Measurements from ENCODE around the gene STS. TPM values are rescaled to one million over a fixed set of nuclear protein-coding genes. Genes with fewer than 3 reads are reported as not detected.

Gene STS
- total and polyA plus RNA-seq, 2 of the 4 experiments (the other 2 are of a cell fraction) = 2.6 to 3.4 TPM

- ChIA-PET POLR2A (ENCODE audit: unreplicated experiment) (no interaction called here), CTCF (no interaction called here)
- no peak overlapping the region for H3K14ac ChIP-seq (replicated peaks; ENCODE audit: low read depth, low read length)
- no peak overlapping the region for H3K9ac ChIP-seq (ENCODE audit: low read depth, low read length)
- H3K4me3 ChIP-seq (ENCODE audit: insufficient read depth, low read depth, low read length) = no peak overlapping the region
- H4K5ac ChIP-seq (ENCODE audit: low read depth, low read length) = no peak overlapping the region
- H2AFZ ChIP-seq (replicated peaks; ENCODE audit: low read length, poor library complexity) = no peak overlapping the region
- H3K79me1 ChIP-seq (ENCODE audit: low read depth in 1 of 2, low read length in 2 of 2) = peaks cover 6 to 18% of the 10 kb centered on the region in 2 experiments; a peak in 3 of 4 replicates
- no peak overlapping the region for H2AK5ac ChIP-seq (ENCODE audit: low read depth, low read length)
- no peak overlapping the region for H2BK120ac ChIP-seq (ENCODE audit: low read depth, low read length)
- in situ Hi-C loops (cut with MboI; ENCODE audit: low sequenced_read_pairs) = no loop called here
- no peak overlapping the region for H2AK9ac ChIP-seq (replicated peaks; ENCODE audit: low read depth, low read length, poor library complexity)
- no peak overlapping the region for H2BK15ac ChIP-seq (ENCODE audit: low read depth, low read length)
- WGBS, 2 experiments (ENCODE audit: extremely low coverage in 2 of 2, insufficient read length in 1 of 2) = no CpG with 5 or more reads among the region's 5 CpGs
- TF ChIP-seq BHLHE40 (IDR thresholded peaks at IDR 0.05; ENCODE audit: low read depth, low read length) (no peak), NFE2L2 (IDR thresholded peaks at IDR 0.05; ENCODE audit: low read depth, low read length) (no peak), CTCF (conservative IDR thresholded peaks at IDR 0.05; ENCODE audit: low read depth, low read length) (no peak), MXI1 (IDR thresholded peaks at IDR 0.05; ENCODE audit: borderline replicate concordance, low read depth, low read length) (no peak), CEBPB (IDR thresholded peaks at IDR 0.05; ENCODE audit: low read depth, low read length) (no peak), MAFK (IDR thresholded peaks at IDR 0.05; ENCODE audit: low read depth, low read length) (no peak), ELK1 (IDR thresholded peaks at IDR 0.05; ENCODE audit: borderline replicate concordance, low read depth, low read length) (no peak), RAD21 (IDR thresholded peaks at IDR 0.05; ENCODE audit: low read length) (no peak), RCOR1 (IDR thresholded peaks at IDR 0.05; ENCODE audit: insufficient replicate concordance, low read length) (no peak)
- no TSS peak for BruUV-seq (replicated peaks)
- DNase-seq (no peak), ATAC-seq (ENCODE audit: low read depth) (no peak)
- no peak overlapping the region for H3K56ac ChIP-seq (ENCODE audit: extremely low read depth, insufficient read depth, low read length)
- H3K27me3 ChIP-seq (ENCODE audit: control insufficient read depth, insufficient read depth, low read length) = peaks cover 2% of the 10 kb centered on the region; the same call in 1 of the 2 replicates
- no peak overlapping the region for H3K4ac ChIP-seq (ENCODE audit: low read depth, low read length)
- no peak overlapping the region for H2BK5ac ChIP-seq (ENCODE audit: low read depth, low read length, poor library complexity, severe bottlenecking)
- no peak overlapping the region for H2BK20ac ChIP-seq (ENCODE audit: low read depth, low read length)
- H3K9me1 ChIP-seq (ENCODE audit: insufficient read depth, low read length) = peaks cover 2% of the 10 kb centered on the region; the same call in 1 of the 2 replicates
- no peak overlapping the region for H4K91ac ChIP-seq (ENCODE audit: insufficient read depth, low read depth, low read length)
- H3K9me3 ChIP-seq (ENCODE audit: control insufficient read depth, insufficient read depth, low read length) = no peaks in the 10 kb centered on the region
- H3K27ac ChIP-seq (ENCODE audit: insufficient read depth, low read length) = no peak overlapping the region
- no peak overlapping the region for H4K8ac ChIP-seq (ENCODE audit: low read depth in 2 of 2, low read length in 2 of 2)
- no peaks in the 10 kb centered on the region for H4K20me1 ChIP-seq (ENCODE audit: insufficient read depth, low read length)
- no peak overlapping the region for H3K4me2 ChIP-seq (ENCODE audit: low read depth, low read length)
- peaks cover 4% of the 10 kb centered on the region for H3K4me1 ChIP-seq (ENCODE audit: control insufficient read depth, insufficient read depth, low read length)
- intact Hi-C loops (cut with micrococcal nuclease) = loop anchor here (5.0 kb wide), 1 partner anchor 438 kb away; no protein-coding TSS in a partner anchor
- H3K36me3 ChIP-seq (ENCODE audit: control insufficient read depth, insufficient read depth, low read length) = no peaks in the 10 kb centered on the region
- dilution Hi-C loops (cut with HindIII; ENCODE audit: low sequenced_read_pairs, unreplicated experiment) = no loop called here
- H3K18ac ChIP-seq (ENCODE audit: low read depth, low read length) = no peak overlapping the region
- no peak overlapping the region for H3K23ac ChIP-seq (ENCODE audit: low read depth, low read length)
Measured at GRCh38 chrX:7149411-7149810, 1.9 kb downstream of the STS start.

Data from IMR-90 (cell line).